ENCODE measurements around the gene RMND5B.
"Not testable (repeated sequence)": the region's sequence is repeated elsewhere in the genome, so short reads cannot be mapped to it uniquely, and the experiment has no call there.

RMND5B gene, protein sequence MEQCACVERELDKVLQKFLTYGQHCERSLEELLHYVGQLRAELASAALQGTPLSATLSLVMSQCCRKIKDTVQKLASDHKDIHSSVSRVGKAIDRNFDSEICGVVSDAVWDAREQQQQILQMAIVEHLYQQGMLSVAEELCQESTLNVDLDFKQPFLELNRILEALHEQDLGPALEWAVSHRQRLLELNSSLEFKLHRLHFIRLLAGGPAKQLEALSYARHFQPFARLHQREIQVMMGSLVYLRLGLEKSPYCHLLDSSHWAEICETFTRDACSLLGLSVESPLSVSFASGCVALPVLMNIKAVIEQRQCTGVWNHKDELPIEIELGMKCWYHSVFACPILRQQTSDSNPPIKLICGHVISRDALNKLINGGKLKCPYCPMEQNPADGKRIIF

DNA sequence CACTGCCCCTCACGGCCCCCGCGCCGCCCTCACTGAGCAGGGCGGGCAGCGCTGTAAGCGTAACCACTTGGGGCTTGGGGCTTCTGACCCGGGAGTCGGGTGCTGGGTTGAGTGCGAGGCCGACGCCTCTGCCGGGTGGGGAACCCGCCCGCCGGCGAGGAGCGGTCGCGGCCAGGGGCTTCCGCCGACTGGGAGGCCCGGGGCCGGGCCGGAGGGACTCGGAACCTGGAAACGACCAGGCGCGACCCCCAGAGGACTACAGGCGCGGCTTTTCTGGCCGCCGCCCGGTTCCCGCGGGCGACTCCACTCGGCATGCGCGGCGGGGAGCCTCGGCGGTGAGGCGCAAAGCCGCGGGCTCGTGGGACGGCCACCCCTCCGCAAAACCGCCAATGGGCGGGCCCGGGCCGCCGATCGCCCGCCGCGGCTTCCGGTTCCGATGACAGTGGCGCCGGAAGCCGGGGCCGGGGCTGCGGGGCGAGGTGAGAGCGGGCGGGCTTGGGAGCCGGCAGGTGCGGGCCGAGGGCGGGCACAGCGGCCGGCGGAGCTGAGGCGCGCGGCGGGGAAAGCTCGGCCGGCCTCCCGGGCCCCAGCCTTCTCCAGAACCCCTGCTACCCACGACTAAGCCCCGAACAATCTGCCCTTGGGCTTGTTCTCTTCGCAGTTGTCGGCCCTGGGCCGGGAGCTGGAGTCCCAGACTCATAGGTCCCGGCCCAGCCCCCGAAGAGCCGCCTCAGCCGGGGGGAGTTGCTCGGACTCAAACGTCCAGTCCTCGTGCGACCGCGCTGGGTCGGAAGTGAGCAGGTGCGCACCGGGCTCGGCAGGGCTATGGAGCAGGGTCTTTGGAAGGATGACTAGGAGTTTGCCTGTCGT, at the start of gene RMND5B:
Gene RMND5B, plus strand, starts transcription at position 439 of the 870 bp plus-strand sequence. CDS start 7,106 bp downstream, outside the sequence.
- DNase-seq: peak; percentile 84

DNA sequence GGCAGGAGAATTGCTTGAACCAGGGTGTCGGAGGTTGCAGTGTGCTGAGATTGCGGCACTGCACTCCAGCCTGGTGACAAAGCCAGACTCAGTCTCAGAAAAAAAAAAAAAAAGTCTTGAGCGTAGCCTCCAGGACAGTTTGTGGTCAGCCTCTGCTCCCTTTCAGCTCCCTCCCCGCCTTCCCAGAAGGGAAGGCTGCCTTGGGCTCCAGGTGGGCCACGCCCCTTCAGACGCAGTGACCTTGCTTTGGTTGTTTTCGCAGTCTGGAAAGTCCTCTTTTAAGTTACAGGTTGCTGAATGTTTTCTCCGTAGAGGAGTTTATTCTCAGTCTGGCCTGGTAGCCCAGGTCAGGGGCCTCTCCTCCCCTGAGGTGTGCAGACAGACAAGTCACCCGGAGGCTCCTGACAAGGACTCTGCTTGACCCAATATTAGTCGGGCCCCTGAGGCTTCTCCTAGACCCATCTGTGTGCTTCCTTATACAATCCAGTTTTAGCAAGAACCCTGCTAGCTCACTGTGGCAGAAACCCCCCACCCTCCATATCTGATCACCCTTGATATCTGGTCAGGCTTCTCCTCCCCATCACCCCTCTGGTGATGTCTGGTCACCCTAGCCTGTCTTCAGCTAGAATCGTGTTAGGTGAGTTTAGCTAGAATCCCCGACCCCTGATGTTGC, 49.1 kb upstream of the RMND5B start:
- no peak for DNase-seq

DNA sequence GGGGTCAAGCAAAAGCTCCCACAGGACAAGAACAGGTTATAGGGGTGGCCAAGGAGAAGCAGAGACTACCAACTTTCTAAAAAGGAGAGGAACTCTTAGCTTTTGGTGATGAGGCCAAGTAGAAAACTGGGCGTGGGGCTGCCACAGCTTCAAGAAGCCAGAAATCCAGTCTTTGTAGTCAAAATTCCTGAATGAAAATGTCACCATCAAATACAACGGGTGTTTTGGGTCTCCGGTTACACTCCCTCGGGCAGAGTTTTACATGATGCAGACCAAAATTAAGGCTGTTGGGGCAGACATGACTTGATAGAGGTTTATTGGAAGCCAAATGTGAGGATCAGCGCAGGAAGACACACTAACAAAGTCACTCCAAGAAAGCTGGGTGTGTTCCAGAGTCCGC, 46.9 kb upstream of the RMND5B start:
- DNase-seq: no peak

DNA sequence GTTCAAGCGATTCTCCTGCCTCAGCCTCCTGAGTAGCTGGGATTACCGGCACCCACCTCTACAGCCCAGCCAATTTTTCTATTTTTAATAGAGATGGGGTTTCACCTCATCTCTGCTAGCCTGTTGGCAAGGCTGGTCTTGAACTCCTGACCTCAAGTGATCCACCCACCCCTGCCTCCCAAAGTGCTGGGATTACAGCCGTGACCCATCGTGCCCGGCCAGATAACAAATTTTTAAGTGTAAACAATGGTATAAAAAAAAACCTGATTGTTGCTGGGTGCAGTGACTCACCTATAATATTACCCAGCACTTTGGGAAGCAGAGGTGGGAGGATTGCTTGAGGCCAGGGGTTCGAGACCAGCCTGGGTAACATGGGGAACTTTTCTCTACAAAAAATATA, 45.5 kb upstream of the RMND5B start:
- no peak for DNase-seq

DNA sequence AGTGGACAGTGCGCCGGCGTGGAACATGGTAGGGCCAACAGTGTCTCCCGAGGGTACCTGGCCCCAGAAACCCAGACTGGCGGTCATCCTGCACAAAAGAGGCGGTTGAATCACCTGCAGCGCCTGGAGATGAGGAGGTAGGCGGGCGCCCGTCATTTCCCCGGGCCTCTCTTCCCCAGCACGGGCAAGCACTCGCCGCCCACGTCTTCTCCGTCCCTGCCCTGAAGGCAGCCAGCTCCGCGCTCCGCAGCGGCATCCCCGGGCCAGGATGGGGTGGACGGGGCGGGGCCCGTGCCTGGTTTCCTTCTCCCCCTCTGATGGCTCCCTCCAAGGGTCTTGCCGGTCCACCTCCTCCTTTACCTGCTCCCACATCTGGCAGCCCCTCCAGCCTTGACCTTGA, 44.5 kb upstream of the RMND5B start:
- DNase-seq: no peak

DNA sequence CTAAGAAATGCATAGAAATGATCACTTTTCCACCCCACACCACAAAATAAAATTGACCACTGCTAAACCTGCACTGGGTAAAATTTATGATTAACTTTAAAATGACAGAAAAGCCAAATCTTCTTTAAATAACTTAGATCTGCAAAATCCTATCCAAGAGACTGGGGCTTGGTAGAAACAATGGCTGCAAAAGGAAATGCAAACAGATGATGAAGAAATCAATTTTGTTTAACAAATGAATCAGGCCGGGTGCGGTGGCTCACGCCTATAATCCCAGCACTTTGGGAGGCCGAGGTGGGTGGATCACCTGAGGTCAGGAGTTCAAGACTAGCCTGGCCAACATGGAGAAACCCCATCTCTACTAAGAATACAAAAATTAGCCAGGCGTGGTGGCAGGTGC, 43.6 kb upstream of the RMND5B start:
- not testable (repeated sequence) for DNase-seq

DNA sequence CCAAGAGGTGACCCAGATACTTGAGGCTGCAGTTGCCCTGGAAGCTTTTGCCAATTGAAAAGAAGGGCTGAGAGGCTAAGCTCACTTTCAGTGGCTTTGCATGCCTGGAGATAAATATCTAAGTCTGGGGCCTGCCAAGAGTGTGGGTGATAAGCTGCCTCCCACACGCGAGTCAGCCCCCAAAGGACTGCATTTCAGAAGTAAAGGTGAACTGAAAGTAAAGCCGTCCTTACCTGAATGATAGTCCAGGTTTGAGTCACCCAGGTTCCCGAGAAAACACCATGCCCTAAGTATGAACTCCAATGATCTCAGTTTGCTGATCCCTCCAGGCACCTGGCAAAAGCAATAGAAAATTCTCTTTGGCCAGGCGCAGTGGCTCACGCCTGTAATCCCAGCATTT, 40.0 kb upstream of the RMND5B start:
- DNase-seq: no peak

DNA sequence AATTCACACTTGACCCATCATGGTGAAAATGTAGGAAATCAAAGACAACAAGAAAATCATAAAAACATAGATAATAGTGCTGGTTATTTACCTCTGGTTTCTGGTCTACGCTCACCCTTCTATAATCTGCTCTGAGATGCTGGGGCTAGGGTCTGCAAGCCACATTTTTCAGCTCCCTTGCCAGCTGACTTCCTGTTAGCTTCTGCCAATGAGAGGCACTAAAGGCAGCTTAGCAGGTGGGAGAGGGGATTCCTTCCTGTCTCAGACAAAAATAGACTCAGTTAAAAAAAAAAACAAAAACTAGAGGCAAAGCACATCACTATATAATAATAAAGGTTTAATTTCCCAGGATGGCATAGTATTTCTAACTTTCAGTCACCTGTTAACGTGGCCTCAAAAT, 37.7 kb upstream of the RMND5B start:
- no peak for DNase-seq

DNA sequence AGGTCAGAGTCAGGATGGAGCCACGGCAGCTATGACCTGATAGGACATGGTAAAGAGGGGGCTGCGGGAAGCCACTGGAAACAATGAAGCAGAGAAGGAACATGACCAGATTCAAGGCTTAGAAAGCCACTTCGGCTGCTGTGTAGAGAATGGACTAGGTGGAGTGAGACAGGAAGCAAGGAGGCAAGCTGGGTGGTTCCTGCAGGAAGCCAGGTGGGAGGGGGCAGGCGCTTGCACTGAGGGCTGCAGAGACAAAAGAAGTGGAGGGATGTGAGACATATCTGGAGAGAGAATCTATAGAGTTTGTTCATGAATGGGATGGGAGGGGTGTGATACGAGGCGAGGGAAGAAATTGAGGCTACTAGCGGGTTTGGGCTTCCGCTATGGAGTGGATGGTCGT, 36.5 kb upstream of the RMND5B start:
- no peak for DNase-seq

DNA sequence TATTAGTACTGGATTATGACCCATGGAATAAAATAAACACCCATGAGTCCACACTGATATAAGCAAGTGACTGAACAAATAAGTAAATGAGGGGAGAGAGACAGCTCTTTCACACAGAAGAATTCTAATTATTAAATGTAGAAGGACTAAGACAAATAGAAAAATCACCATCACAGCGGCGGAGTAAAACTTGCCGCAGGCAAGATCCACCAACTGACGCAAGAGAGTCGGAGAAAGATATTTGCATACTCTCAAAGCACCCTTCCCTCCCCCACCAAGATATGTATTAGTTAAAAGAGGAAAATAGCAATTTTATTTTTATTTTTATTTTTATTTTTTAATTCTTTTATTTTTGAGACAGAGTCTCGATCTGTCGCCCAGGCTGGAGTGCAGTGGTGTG, 32.1 kb upstream of the RMND5B start:
- DNase-seq: no peak

DNA sequence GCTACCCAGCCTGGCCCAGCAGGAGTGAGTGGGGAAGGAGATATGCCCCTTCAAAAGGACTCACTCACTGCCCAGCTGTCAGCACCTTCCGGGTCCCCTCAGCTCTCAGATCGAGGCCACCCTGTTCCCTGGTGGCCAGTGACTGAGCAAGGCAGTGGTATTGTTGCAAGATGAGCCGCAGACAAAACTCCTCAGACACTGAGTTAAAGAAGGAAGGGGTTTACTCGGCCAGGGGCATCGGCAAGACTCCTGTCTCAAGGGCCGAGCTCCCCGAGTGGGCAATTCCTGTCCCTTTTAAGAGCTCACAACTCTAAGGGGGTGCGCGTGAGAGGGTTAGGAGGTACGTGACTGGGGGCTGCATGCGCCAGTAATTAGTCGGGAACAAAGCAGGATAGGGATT, 27.2 kb upstream of the RMND5B start:
- no peak for DNase-seq

DNA sequence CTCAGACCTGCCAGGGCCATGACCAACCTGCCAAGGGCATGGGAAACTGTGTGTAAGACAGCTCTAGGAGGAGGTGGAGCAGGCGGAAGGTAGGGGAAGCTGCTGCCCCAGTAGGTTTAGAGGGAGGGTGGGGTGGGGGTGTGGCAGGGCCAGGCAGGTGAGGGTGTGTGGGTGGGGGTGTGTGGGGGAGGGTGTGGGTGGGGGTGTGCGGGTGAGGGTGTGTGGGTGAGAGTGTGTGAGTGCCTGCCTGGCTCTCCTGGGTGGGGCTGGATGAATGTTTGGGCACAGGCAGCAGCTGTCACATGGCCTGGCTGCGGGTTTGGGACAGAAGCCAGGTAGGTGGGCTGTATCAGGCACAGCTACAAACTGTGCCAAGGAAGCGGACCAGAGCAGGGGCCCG, 26.3 kb upstream of the RMND5B start:
- no peak for DNase-seq

DNA sequence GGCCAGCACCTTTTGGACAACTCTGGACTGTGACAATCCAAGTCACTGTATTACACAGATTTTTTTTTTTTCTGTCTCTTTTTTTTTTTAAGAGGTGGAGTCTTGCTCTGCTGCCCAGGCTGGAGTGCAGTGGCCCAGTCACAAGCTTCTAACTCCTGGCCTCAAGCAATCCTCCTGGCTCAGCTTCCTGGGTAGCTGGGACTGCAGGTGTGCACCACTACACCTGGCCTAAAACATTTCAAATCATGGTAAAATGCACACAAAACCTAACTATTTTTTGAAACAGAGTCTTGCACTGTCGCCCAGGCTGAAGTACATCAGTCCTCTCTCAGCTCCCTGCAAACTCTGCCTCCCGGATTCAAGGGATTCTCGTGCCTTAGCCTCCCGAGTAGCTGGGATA, 24.7 kb upstream of the RMND5B start:
- DNase-seq: no peak

DNA sequence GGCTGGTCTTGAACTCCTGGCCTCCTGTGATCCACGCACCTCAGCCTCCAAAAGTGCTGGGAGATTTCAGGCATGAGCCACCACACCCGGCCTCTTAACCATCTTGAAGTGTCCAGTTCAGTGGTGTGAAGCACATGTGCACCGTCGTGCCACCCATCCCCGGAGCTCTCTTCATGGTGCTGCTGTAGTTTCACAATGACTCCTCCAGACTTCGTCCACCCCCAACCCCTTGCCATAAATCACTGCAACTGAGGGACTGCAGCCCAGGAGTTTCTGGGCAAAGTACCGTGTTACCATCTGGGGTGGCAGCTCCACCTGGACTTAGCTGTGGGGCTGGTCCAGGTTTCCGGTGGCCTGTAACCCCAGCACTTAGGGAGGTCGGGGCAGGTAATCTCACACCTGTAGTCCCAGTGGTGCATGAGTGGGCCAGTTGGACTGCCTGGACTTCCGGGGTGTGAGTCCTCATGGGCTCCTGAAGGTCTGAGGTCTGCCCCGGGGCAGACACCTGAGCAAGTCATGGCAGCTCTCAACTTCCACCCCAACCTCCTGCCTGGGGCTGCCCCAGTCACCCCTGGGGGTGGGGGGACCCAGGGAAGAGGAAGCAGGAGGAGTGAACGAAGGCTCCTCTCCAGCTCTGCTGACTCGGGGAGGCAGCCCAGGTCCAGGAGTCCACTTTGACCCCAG, 24.1 kb upstream of the RMND5B start:
- DNase-seq: no peak

DNA sequence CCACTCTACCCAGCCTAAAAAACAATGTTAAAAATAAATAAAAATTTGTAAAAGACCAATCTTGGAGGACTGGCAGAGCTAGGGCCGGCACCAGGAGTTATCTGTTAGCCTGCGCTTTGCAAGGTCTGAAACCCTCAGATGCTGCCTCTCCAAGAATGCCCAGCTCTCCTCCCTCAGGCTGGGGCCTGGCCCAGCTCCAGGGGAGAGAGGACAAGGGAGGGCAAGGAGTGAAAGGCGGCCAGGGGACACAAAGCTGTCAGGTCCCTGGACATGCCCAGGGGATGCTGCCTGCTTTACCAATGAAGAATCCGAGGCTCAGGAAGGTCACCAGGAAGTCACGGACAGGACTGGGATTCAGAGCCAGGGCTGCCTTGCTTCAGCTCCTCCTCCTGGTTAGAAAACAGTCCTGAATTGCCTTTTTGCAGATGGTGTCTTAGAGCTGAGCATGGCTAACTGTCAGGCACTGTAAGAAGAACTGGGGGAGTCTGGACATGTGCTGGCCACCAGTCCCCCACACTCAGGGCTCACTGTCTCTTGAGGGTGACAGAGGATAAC, 23.0 kb upstream of the RMND5B start:
- DNase-seq: no peak

DNA sequence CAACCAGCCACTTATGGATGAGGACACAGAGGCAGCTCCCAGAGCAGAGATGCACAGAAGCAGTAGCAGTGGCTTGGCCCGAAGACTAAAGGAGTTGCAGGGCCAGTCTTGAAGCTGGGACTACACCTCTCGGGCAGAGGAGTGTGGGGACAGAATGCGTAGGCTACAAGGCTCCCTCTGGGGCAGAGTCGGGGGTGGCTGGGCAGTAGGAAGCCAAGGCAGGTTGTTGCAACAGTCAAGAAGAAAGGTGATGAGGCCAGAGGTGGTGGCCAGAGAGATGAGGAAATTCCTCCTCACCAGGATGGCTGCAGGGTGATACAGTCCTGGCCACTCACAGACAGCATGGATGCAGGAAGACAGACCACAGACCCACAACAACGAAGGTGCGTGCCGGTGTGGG, 22.4 kb upstream of the RMND5B start:
- no peak for DNase-seq

DNA sequence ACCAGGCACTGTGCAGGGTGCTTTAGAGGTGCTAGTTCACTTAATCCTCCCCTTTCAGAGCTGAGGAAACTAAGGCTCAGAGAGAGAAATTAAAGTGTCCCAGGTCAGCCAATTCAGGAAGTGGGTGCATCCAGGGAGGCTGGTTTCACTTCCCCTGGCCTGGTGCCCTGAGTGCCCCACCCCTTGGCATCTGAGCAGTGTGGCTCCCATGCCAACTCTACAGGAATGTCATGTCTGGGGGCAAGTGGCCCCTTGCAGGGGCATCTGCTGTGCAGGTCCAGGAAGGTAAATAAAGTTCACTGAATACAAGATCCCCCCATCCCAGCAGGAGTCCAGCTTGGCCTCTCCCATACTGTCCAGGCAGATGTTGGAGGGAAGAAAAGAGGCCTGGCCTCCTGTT, 21.8 kb upstream of the RMND5B start:
- no peak for DNase-seq

DNA sequence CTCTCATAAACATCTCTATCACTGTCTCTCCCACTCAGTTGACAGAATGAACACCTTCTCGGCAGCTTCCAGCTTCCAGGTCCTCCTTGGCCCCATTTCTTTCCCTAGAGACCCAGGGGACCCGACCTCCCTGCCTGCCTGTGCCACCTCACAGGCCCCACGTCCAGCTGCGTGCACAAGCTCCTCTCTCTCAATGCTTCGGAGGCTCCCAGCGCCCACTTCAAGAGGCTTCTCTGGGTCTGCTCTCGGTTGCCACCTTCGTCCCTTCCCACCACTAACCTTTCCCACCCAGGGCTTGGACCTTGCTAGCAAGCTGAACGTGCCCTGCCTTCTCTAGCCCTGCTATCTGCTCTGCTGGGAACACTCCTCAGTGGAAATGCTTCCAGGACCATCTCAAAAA, 20.3 kb upstream of the RMND5B start:
- DNase-seq: no peak

DNA sequence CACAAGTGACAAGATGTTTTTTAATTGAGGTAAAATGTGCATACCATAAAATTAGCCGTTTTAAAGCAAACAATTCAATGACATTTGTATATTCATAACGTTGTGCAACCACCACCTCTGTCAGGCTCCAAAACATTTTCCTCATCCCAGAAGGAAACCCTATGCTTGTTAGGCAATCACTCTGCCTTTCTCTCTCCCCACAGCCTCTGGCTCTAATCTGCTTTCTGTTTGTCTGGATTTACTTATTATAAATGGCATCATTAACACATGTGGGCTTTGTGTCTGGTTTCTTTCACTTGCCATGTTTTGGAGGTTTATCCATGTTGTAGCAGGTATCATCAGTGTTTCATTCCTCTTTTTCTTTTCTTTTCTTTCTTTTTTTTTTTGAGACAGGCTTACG, 18.9 kb upstream of the RMND5B start:
- DNase-seq: no peak

DNA sequence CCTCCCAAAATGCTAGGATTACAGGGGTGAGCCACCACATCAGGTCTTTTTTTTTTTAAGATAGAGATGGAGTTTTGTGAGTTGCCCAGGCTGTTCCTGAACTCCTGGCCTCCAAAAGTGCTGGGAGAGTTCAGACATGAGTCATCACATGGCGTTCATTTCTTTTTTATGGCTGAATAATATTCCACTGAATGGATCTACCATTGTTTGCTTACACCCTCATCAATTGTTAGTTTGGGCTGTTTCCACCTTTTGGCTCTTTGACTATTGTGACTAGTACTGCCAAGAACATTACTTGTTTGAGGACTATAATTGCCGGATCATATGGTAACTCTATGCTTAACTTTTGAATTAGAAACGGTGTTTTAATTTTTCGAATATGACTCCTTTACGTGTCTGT, 18.3 kb upstream of the RMND5B start:
- no peak for DNase-seq

DNA sequence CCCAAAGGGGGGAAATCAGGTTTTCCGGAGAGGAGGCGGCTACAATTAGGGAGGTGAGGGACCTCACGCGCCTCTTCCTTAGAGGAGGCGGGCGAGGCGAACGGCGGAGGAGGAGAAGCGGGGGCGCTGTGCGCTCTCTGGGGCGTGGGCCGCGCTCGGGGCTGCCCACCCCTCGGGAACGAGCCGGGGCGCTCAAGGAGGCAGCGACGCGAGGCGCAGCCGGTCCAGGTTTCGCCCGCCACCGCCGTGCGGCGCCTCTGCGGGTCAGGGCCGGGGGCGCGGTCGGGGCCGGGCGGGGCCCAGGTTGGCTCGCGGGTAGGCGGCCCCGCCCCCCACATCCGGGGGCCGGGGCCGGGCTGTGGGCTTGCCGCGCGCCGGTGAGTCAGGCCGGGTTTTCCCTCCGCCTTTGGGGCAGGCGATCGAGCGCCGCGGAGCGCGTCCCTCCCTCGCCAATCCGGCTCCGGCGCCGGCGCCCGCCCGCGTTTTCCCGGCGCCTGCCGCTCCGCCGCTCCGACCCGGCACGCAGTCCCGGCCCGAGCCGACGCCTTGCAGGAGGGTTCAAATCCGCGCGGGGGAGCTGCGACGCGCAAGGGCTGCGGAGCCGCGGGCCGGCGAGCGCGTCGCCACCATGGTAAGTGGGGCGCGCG, 17.6 kb upstream of the RMND5B start, which contains the start of gene N4BP3:
Gene N4BP3, plus strand, starts transcription at position 392 of the 647 bp plus-strand sequence. CDS start 6,052 bp downstream, outside the sequence.
- DNase-seq: peak; percentile 81

DNA sequence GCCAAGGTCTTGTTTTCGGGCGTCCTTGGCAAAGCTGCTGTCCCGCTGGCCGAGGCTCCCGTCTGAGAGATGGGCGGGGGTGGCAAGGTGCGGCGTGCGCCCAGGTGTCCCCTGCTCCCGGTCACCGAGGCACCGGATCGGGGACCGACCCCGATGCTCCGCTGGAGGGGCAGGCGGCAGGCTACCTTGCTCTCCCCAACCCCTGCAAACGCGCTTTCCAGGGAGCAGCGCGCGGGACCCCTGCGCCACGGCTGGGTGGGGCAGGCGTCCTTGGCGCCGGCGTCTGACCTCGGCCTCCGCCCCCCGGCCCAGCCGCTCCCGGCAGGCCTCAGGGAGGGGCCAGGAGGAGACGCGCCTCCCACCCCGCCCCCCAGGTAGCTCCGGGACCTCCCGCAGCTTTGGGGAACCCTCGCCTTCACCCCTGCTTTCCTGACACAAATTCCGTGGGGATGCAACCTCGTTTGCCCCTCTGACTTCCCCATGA, 16.9 kb upstream of the RMND5B start:
- no peak for DNase-seq
